ENCODE measurements around the gene LGI2. TPM values are rescaled to one million over a fixed set of nuclear protein-coding genes. Genes with fewer than 3 reads are reported as not detected.

LGI2 gene
- total RNA-seq, 1 experiment from 2014 or later: 1.4 TPM

- Histone ChIP-seq H2BK20ac (ENCODE audit: low read depth, low read length, poor library complexity, severe bottlenecking) (no peak overlapping the region), H4K8ac (replicated peaks; ENCODE audit: insufficient read length, low read depth, low read length) (no peak overlapping the region), H3K4me1 (ENCODE audit: insufficient read depth, low read length) (peaks cover 3% of the 10 kb centered on the region; the same call in 1 of the 2 replicates), H3K27ac (ENCODE audit: insufficient read length, low read depth, low read length) (no peak overlapping the region), H3K4ac (ENCODE audit: low read depth, low read length) (no peak overlapping the region), H3K23me2 (ENCODE audit: insufficient read length, low read depth, low read length, poor library complexity, severe bottlenecking) (no peaks in the 10 kb centered on the region), H2BK12ac (ENCODE audit: insufficient read length, low read depth, low read length) (no peak overlapping the region), H3K9ac (ENCODE audit: extremely low read depth, insufficient read length, low read length) (no peak overlapping the region), H3K56ac (ENCODE audit: insufficient read length, low read depth, low read length) (no peak overlapping the region), H3K23ac (ENCODE audit: insufficient read length, low read depth, low read length) (no peak overlapping the region), H3K18ac (ENCODE audit: insufficient read length, low read depth, low read length) (no peak overlapping the region), H4K91ac (ENCODE audit: insufficient read length, low read depth, low read length) (no peak overlapping the region), H3K4me2 (ENCODE audit: insufficient read depth, insufficient read length, low read length) (no peak overlapping the region), H2BK120ac (ENCODE audit: low read depth, low read length, poor library complexity, severe bottlenecking) (no peak overlapping the region), H2BK15ac (ENCODE audit: low read depth, low read length) (no peak overlapping the region), H4K20me1 (ENCODE audit: control insufficient read depth, insufficient read depth, insufficient read length) (no peaks in the 10 kb centered on the region), H2AFZ (ENCODE audit: low read length) (no peak overlapping the region), H3K79me1 (ENCODE audit: insufficient read depth, low read depth, low read length, poor library complexity, severe bottlenecking) (no peaks in the 10 kb centered on the region), H3K9me3 (ENCODE audit: control insufficient read depth, low read depth, low read length) (no peaks in the 10 kb centered on the region), H4K5ac (ENCODE audit: insufficient read length, low read depth, low read length) (no peak overlapping the region), H3T11ph (ENCODE audit: low read length) (no peak overlapping the region), H2BK5ac (ENCODE audit: insufficient read length, low read length) (no peak overlapping the region), H3K27me3 (ENCODE audit: insufficient read depth, low read length) (no peaks in the 10 kb centered on the region), H3K14ac (ENCODE audit: insufficient read depth, low read length) (no peak overlapping the region), H2AK5ac (ENCODE audit: insufficient read length, low read length) (no peak overlapping the region), H3K79me2 (ENCODE audit: insufficient read depth, low read length) (no peaks in the 10 kb centered on the region)
- no peak for TF ChIP-seq CTCF (conservative IDR thresholded peaks at IDR 0.05)
- Mint-ChIP-seq H3K9me3 (peaks cover 0 to 3% of the 10 kb centered on the region in 2 experiments; a peak in 3 of 5 replicates), H3K4me3 (no peak overlapping the region), H3K27ac (no peak overlapping the region), H3K36me3 (ENCODE audit: insufficient read depth in 1 of 3, low read depth in 3 of 3) (peaks cover 0 to 5% (median 0%) of the 10 kb centered on the region in 3 experiments; a peak in 2 of 7 replicates), H3K4me1 (peaks cover 5% of the 10 kb centered on the region in 2 experiments), H3K27me3 (ENCODE audit: low read depth) (no peaks in the 10 kb centered on the region; the same call in 1 of the 2 replicates)
- no CpG with 5 or more reads among the region's 2 CpGs for WGBS (ENCODE audit: extremely low coverage, insufficient read length, low lambda C conversion rate)
- DNase-seq: no peak
Measured at GRCh38 chr4:25059791-25060190, 29.0 kb upstream of the LGI2 start.
